A673 (cell line): ENCODE data around the gene SRP19.

Experiments used
- EZH2 ChIP-seq: fragments of 200-600 bp; sonication (generic); IDR thresholded peaks from 2 replicates; pipeline ENCODE4 v1.6.1; 2017; ENCODE audit warnings: borderline replicate concordance, low read depth, mild to moderate bottlenecking, mixed read lengths, antibody characterized with exemption, low read length; ENCODE audit not compliant: poor library complexity, severe bottlenecking
- TF ChIP-seq, protein P1 (sequence below): fragments of 300-800, 200-600 bp; sonication (generic); conservative IDR thresholded peaks from 2 replicates; pipeline ENCODE4 v1.5.1; 2017; ENCODE audit warnings: low read depth, mild to moderate bottlenecking, antibody characterized with exemption, low read length, moderate library complexity, mixed read lengths

DNA sequence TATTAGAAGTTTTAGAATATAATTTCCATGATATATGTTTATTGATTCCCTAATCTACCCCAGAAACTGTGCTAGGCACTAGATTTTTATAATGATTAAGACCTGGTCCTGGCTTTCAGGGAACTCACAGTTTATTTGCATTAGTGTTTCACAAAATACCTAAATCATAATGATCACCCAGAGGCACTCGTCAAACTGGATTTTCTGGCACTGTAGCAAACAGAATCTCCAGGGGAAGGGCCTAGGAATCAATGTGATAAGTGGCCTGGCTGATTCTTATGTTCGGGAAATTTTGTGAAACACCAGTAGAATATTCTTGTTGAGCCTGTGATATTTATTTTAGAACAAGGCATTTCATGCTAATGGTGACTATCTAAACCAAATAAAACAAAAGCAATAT lies 37.4 kb upstream of the SRP19 start:
- TF ChIP-seq, protein P1, sequence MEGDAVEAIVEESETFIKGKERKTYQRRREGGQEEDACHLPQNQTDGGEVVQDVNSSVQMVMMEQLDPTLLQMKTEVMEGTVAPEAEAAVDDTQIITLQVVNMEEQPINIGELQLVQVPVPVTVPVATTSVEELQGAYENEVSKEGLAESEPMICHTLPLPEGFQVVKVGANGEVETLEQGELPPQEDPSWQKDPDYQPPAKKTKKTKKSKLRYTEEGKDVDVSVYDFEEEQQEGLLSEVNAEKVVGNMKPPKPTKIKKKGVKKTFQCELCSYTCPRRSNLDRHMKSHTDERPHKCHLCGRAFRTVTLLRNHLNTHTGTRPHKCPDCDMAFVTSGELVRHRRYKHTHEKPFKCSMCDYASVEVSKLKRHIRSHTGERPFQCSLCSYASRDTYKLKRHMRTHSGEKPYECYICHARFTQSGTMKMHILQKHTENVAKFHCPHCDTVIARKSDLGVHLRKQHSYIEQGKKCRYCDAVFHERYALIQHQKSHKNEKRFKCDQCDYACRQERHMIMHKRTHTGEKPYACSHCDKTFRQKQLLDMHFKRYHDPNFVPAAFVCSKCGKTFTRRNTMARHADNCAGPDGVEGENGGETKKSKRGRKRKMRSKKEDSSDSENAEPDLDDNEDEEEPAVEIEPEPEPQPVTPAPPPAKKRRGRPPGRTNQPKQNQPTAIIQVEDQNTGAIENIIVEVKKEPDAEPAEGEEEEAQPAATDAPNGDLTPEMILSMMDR, result no peak
- TF ChIP-seq EZH2, result no peak
